Measurements from ENCODE around the gene CPNE6. TPM values are rescaled to one million over a fixed set of nuclear protein-coding genes. Genes with fewer than 3 reads are reported as not detected.

The CPNE6 gene
- total and polyA plus RNA-seq, 2 of the 13 experiments (the other 11 are each of a cell fraction or from before 2014, with no cell fraction given) = not detected

- TF ChIP-seq EP300 (IDR thresholded peaks at IDR 0.05; ENCODE audit: low read depth in 2 of 2, low read length in 2 of 2) (peak in 1 of 2 experiments; percentile 77; a peak in 2 of 4 replicates), EP300 (CRISPR knock-in tag; IDR thresholded peaks at IDR 0.05; ENCODE audit: borderline replicate concordance) (peak; percentile 82), THAP9 (CRISPR knock-in tag; IDR thresholded peaks at IDR 0.05; ENCODE audit: borderline replicate concordance) (peak; percentile 88; the same call in 1 of the 2 replicates), FOSL1 (CRISPR knock-in tag; IDR thresholded peaks at IDR 0.05; ENCODE audit: borderline replicate concordance) (no peak), TRIM22 (IDR thresholded peaks at IDR 0.05) (no peak), PRMT3 (CRISPR knock-in tag; IDR thresholded peaks at IDR 0.05; ENCODE audit: borderline replicate concordance, low read depth) (no peak), SNAPC5 (CRISPR knock-in tag; IDR thresholded peaks at IDR 0.05; ENCODE audit: borderline replicate concordance) (peak; percentile 82; the same call in 1 of the 2 replicates), ZNF782 (CRISPR knock-in tag; IDR thresholded peaks at IDR 0.05; ENCODE audit: borderline replicate concordance) (peak; percentile 91), ZFP36L2 (CRISPR knock-in tag; IDR thresholded peaks at IDR 0.05) (peak; percentile 57; the same call in 1 of the 2 replicates), GATAD1 (CRISPR knock-in tag; IDR thresholded peaks at IDR 0.05) (peak; percentile 91), SALL1 (CRISPR knock-in tag; IDR thresholded peaks at IDR 0.05) (peak; percentile 98), ZNF510 (CRISPR knock-in tag; IDR thresholded peaks at IDR 0.05; ENCODE audit: low read depth) (peak; percentile 95), WIZ (CRISPR knock-in tag; IDR thresholded peaks at IDR 0.05) (peak; percentile 93; the same call in 1 of the 2 replicates), ZNF12 (CRISPR knock-in tag; IDR thresholded peaks at IDR 0.05) (peak; percentile 87), ZNF775 (CRISPR knock-in tag; IDR thresholded peaks at IDR 0.05; ENCODE audit: borderline replicate concordance) (no peak), KLF15 (CRISPR knock-in tag; IDR thresholded peaks at IDR 0.05; ENCODE audit: borderline replicate concordance) (peak; percentile 97), POLR2AphosphoS5 (IDR thresholded peaks at IDR 0.05; ENCODE audit: low read depth, low read length) (peak; percentile 92), SYNCRIP (IDR thresholded peaks at IDR 0.05; ENCODE audit: insufficient read depth, low read depth, low read length) (no peak), ZFP1 (CRISPR knock-in tag; IDR thresholded peaks at IDR 0.05) (no peak; the same call in 1 of the 2 replicates), ZNF362 (CRISPR knock-in tag; IDR thresholded peaks at IDR 0.05; ENCODE audit: borderline replicate concordance) (peak; percentile 31; the same call in 1 of the 2 replicates), RNF219 (CRISPR knock-in tag; IDR thresholded peaks at IDR 0.05) (no peak)
These were observed 43.4 kb downstream of the CPNE6 start, which contains the start of the genes DCAF11 and NRL (continued) for GRCh38 chr14:24114532-24115421.

All from HepG2 (cell line).